ENCODE data around the gene GRIP2. TPM values are rescaled to one million over a fixed set of nuclear protein-coding genes. Genes with fewer than 3 reads are reported as not detected.

Gene GRIP2
- polyA plus RNA-seq, 3 donors, result 0.14 to 3.7 (median 0.49) TPM

- WGBS, 3 donors, result 66 to 78% (median 72%) methylated on average over 9 of the region's 9 CpGs
- H3K27ac ChIP-seq (ENCODE audit: low read depth, low read length), result no peak overlapping the region
These were observed 27.2 kb downstream of the GRIP2 start for GRCh38 chr3:14512942-14513327.

- no peak overlapping the region for H3K27ac ChIP-seq (ENCODE audit: low read depth, low read length)
- 85 to 87% (median 86%) methylated on average over 19 of the region's 19 CpGs for WGBS, 3 donors
These were observed 27.7 kb downstream of the GRIP2 start for GRCh38 chr3:14512281-14512941.

GRCh38 chr3:14511623-14512280, 28.4 kb downstream of the GRIP2 start:
- 53 to 84% (median 77%) methylated on average over 12 of the region's 12 CpGs for WGBS, 3 donors
- no peak overlapping the region for H3K27ac ChIP-seq (ENCODE audit: low read depth, low read length)

- WGBS, 3 donors, result 83 to 90% (median 87%) methylated on average over 23 of the region's 23 CpGs
- H3K27ac ChIP-seq (ENCODE audit: low read depth, low read length), result no peak overlapping the region
These were observed 29.1 kb downstream of the GRIP2 start for GRCh38 chr3:14510838-14511622.

GRCh38 chr3:14509796-14510100, 30.4 kb downstream of the GRIP2 start:
- WGBS, 3 donors, result 90 to 91% (median 91%) methylated on average over 10 of the region's 10 CpGs
- H3K27ac ChIP-seq (ENCODE audit: low read depth, low read length), result no peak overlapping the region

- H3K27ac ChIP-seq (ENCODE audit: low read depth, low read length), result no peak overlapping the region
- WGBS, 3 donors, result 19 to 24% (median 19%) methylated on average over 22 of the region's 22 CpGs
These were observed 31.0 kb downstream of the GRIP2 start for GRCh38 chr3:14508966-14509795.

- 28 to 52% (median 38%) methylated on average over 3 of the region's 3 CpGs for WGBS, 3 donors
- no peak overlapping the region for H3K27ac ChIP-seq (ENCODE audit: low read depth, low read length)
These were observed 31.7 kb downstream of the GRIP2 start for GRCh38 chr3:14508505-14508819.

- WGBS, 3 donors, result 79 to 90% (median 89%) methylated on average over 6 of the region's 6 CpGs
- H3K27ac ChIP-seq (ENCODE audit: low read depth, low read length), result no peak overlapping the region
These were observed 32.2 kb downstream of the GRIP2 start for GRCh38 chr3:14507757-14508504.

GRCh38 chr3:14507305-14507741, 32.8 kb downstream of the GRIP2 start:
- H3K27ac ChIP-seq (ENCODE audit: low read depth, low read length), result no peak overlapping the region
- WGBS, 3 donors, result 67 to 73% (median 70%) methylated on average over 13 of the region's 13 CpGs

- no peak overlapping the region for H3K27ac ChIP-seq (ENCODE audit: low read depth, low read length)
- WGBS, 3 donors, result 84 to 91% (median 91%) methylated on average over 15 of the region's 15 CpGs
These were observed 33.4 kb downstream of the GRIP2 start for GRCh38 chr3:14506626-14507304.

- H3K27ac ChIP-seq (ENCODE audit: low read depth, low read length), result no peak overlapping the region
- 78 to 85% (median 79%) methylated on average over 16 of the region's 16 CpGs for WGBS, 3 donors
These were observed 34.2 kb downstream of the GRIP2 start for GRCh38 chr3:14505803-14506500.

GRCh38 chr3:14505001-14505802, 34.9 kb downstream of the GRIP2 start:
- WGBS, 3 donors, result 78 to 85% (median 85%) methylated on average over 22 of the region's 22 CpGs
- H3K27ac ChIP-seq (ENCODE audit: low read depth, low read length), result no peak overlapping the region

- 89 to 93% (median 92%) methylated on average over 19 to 20 of the region's 20 CpGs for WGBS, 3 donors
- H3K27ac ChIP-seq (ENCODE audit: low read depth, low read length), result no peak overlapping the region
These were observed 36.5 kb downstream of the GRIP2 start for GRCh38 chr3:14503706-14504065.

- no peak overlapping the region for H3K27ac ChIP-seq (ENCODE audit: low read depth, low read length)
- 88 to 95% (median 95%) methylated on average over 12 of the region's 12 CpGs for WGBS, 3 donors
These were observed 37.0 kb downstream of the GRIP2 start for GRCh38 chr3:14503033-14503705.

GRCh38 chr3:14502472-14502871, 37.7 kb downstream of the GRIP2 start:
- no peak overlapping the region for H3K27ac ChIP-seq (ENCODE audit: low read depth, low read length)

GRCh38 chr3:14497321-14497720, 42.8 kb downstream of the GRIP2 start:
- H3K27ac ChIP-seq (ENCODE audit: low read depth, low read length), result no peak overlapping the region
- 51 to 71% (median 70%) methylated on average over 10 of the region's 10 CpGs for WGBS, 3 donors
